Muscle layer of duodenum (tissue), 2 donors: ENCODE measurements around the gene MAL.

ENCODE experiments used
- H3K27ac ChIP-seq: one replicate; pipeline ENCODE4 v1.7.0; 2013; ENCODE audit warnings: mild to moderate bottlenecking, low read length
- H3K27me3 ChIP-seq: one replicate; pipeline ENCODE4 v1.7.0; 2013; ENCODE audit warnings: low read depth, mild to moderate bottlenecking, control low read depth, low read length
- H3K36me3 ChIP-seq, 2 donors: one replicate each; pipeline ENCODE4 v1.7.0; 2013; ENCODE audit warnings: low read length in 2 of 2, control low read depth in 1 of 2, mild to moderate bottlenecking in 1 of 2; ENCODE audit not compliant: insufficient read depth in 2 of 2, control insufficient read depth in 1 of 2
- H3K4me1 ChIP-seq, 2 donors: one replicate each; pipeline ENCODE4 v1.7.0; 2013; ENCODE audit warnings: low read length in 2 of 2, mild to moderate bottlenecking in 2 of 2, control low read depth in 1 of 2, moderate library complexity in 1 of 2; ENCODE audit not compliant: insufficient read depth in 2 of 2, control insufficient read depth in 1 of 2
- H3K4me3 ChIP-seq, 2 donors: one replicate each; pipeline ENCODE4 v1.7.0; 2013; ENCODE audit warnings: low read length in 2 of 2, low read depth in 1 of 2, mild to moderate bottlenecking in 1 of 2
- H3K9me3 ChIP-seq, 2 donors: one replicate each; pipeline ENCODE4 v1.7.0; 2013; ENCODE audit warnings: low read length in 2 of 2, control low read depth in 1 of 2, mild to moderate bottlenecking in 1 of 2; ENCODE audit not compliant: control insufficient read depth in 1 of 2
- donor health status: healthy.

MAL gene

DNA sequence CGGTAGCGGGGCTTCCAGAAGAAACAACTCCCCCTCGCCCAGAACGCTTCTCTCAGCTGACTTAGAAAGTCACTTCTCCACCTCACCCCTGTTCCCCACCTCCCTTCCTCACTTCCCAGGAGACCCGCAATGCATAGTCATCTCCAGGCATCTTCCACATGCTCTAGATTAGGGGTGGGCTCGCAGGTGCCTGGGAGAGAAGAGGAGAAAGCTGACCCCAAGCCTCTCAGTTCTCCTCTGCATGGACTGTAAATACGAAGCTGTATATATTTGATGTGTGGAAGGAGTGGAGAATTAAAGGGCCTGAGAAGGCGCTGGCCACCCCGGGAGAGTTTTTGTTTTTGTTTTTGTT, 1.8 kb downstream of the MAL start:
- Histone ChIP-seq H3K4me3 (peak overlapping the region in 1 of 2 donors; percentile 22), H3K9me3 (no peaks in the 10 kb centered on the region), H3K27ac (no peak overlapping the region), H3K27me3 (peaks cover 31% of the 10 kb centered on the region), H3K4me1 (peaks cover 0 to 20% of the 10 kb centered on the region in 2 donors), H3K36me3 (no peaks in the 10 kb centered on the region)

- Histone ChIP-seq H3K4me1 (peaks cover 0 to 17% of the 10 kb centered on the region in 2 donors), H3K4me3 (no peak overlapping the region), H3K36me3 (no peaks in the 10 kb centered on the region), H3K9me3 (no peaks in the 10 kb centered on the region), H3K27ac (no peak overlapping the region), H3K27me3 (peaks cover 22% of the 10 kb centered on the region)
Observed at GRCh38 chr2:95029898-95030341, 4.4 kb downstream of the MAL start.

DNA sequence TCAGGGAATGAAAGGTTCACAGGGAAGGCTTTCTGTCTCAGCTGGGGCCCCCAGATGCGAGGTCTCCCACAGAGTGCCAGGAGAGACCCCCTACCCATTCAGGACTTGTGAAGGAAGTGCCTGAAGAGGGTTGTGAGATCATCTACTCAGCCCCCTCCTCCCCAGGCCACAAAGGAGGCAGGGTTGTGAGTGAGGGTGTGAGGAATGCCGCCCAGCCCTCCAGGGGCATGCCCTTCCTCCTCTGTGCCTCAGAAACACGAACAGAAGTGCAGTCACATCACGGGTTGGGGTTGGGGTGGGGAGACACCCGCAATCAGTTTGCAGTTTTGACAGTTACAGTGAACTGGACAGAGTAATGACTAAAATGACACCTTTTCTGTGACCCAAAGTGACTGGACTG, 5.0 kb downstream of the MAL start:
- Histone ChIP-seq H3K4me3 (no peak overlapping the region), H3K4me1 (peaks cover 0 to 11% of the 10 kb centered on the region in 2 donors), H3K27me3 (peaks cover 18% of the 10 kb centered on the region), H3K27ac (no peak overlapping the region), H3K9me3 (no peaks in the 10 kb centered on the region), H3K36me3 (no peaks in the 10 kb centered on the region)

GRCh38 chr2:95031076-95031725, 5.7 kb downstream of the MAL start:
- no peaks in the 10 kb centered on the region for H3K9me3 ChIP-seq
- peaks cover 0 to 4% of the 10 kb centered on the region in 2 donors for H3K4me1 ChIP-seq
- H3K36me3 ChIP-seq, result no peaks in the 10 kb centered on the region
- H3K27ac ChIP-seq, result no peak overlapping the region
- no peak overlapping the region for H3K4me3 ChIP-seq
- H3K27me3 ChIP-seq, result peaks cover 13% of the 10 kb centered on the region

- Histone ChIP-seq H3K27me3 (peaks cover 10% of the 10 kb centered on the region), H3K36me3 (no peaks in the 10 kb centered on the region), H3K4me1 (peaks cover 0 to under 1% of the 10 kb centered on the region in 2 donors), H3K9me3 (no peaks in the 10 kb centered on the region), H3K27ac (no peak overlapping the region), H3K4me3 (no peak overlapping the region)
Observed at GRCh38 chr2:95031726-95032116, 6.2 kb downstream of the MAL start.

DNA sequence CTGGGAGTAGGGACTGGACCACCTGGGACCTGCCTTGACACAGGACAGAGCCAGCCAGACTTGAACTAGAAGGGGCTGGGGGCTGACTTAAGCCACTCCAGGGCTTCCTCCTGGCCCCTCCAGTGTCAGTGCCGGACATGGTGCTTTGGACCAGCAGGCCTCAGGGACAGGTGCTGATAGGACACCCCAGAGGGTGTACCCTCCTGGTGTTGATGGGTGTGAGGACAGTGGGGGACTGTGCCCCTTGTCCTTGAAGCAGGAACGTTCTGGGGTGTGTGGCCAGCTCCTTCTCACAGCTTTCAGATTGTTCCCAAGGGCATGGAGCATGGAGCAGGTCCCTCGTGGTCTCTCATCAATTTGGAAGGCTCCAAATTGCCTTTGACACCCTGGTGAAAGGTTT, 6.8 kb downstream of the MAL start:
- Histone ChIP-seq H3K27me3 (peaks cover 4% of the 10 kb centered on the region), H3K4me1 (no peaks in the 10 kb centered on the region), H3K36me3 (no peaks in the 10 kb centered on the region), H3K27ac (no peak overlapping the region), H3K4me3 (no peak overlapping the region), H3K9me3 (no peaks in the 10 kb centered on the region)

DNA sequence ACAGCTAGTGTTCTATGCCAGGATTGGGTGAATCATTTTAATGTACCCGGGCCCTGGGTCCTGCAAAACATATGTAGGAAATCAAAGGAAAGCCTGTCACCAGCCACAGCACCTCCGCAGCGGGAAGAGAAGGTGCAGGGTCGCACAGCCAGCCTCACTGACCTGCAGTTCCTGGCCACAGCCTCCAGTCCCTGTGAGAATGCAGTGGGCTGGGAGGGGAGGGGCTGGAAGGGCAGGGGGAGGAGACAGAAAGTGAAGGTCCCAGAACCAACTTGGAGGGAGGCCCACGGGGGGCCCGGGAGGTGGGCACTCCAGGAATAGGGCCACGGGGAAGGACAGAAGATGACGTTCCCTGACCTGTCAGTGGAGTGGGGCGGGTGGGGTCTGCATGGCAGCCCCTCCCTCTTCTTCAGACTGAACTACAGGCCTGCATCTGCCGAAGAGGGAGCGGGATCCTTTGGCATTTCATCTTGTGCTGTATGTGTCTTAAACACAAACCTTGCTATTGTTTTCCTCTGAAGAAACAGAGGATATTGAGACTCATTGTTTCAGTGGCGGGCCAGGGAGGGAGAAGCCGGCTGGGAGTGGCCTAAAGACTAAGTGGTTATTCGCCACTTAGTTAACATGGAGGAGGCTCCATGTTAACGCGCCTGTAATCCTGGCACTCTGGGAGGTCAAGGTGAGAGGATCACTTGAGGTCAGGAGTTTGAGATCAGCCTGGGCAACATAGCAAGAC, 7.5 kb downstream of the MAL start:
- Histone ChIP-seq H3K27me3 (no peaks in the 10 kb centered on the region), H3K4me1 (no peaks in the 10 kb centered on the region), H3K36me3 (no peaks in the 10 kb centered on the region), H3K9me3 (no peaks in the 10 kb centered on the region), H3K4me3 (no peak overlapping the region), H3K27ac (no peak overlapping the region)

DNA sequence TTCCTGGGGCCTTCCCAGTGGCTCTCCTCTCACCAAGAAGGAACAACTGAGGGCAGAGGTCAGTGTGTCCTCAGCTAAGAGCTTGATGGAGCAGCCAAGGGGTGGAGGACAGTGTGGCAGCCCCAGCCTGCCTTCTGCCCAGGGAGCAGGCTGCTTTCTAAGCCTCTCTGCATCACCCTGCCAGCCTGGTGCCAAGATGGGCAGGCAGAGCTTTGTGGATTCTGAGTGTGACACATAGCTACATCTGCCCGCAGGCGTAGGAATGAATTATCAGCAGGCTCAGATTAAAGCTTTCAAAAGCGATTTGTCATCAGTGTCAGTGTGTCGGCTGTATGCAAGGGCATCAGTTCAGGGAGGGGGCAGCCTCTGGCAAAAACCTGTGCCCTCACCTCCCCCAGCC, 8.7 kb downstream of the MAL start:
- Histone ChIP-seq H3K36me3 (no peaks in the 10 kb centered on the region), H3K9me3 (no peaks in the 10 kb centered on the region), H3K27me3 (no peaks in the 10 kb centered on the region), H3K4me1 (no peaks in the 10 kb centered on the region), H3K27ac (no peak overlapping the region), H3K4me3 (no peak overlapping the region)

- no peaks in the 10 kb centered on the region for H3K9me3 ChIP-seq
- H3K27me3 ChIP-seq, result no peaks in the 10 kb centered on the region
- H3K4me1 ChIP-seq, result peaks cover 0 to under 1% of the 10 kb centered on the region in 2 donors
- H3K27ac ChIP-seq, result no peak overlapping the region
- H3K4me3 ChIP-seq, result no peak overlapping the region
- H3K36me3 ChIP-seq, result no peaks in the 10 kb centered on the region
Observed at GRCh38 chr2:95034818-95035217, 9.3 kb downstream of the MAL start.

DNA sequence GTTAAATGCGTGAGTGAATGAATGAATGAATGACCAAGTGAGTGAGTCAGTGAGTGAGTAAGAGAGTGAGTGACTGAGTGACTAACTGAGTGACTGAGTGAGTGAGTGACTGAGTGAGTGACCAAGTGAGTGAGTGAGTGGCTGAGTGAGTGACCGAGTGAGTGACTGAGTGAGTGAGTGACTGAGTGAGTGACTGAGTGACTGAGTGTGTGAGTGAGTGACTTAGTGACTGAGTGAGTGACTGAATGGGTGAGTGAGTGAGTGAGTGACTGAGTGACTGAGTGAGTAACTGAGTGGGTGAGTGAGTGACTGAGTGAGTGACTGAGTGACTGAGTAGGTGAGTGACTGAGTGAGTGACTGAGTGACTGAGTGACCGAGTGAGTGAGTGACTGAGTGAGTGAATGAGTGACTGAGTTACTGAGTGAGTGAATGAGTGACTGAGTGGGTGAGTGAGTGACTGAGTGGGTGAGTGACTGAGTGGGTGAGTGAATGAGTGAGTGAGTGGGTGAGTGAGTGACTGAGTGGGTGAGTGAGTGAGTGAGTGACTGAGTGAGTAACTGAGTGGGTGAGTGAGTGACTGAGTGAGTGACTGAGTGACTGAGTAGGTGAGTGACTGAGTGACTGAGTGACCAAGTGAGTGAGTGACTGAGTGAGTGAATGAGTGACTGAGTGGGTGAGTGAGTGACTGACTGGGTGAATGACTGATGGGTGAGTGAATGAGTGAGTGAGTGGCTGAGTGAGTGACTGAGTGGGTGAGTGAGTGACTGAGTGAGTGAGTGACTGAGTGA, 11.3 kb downstream of the MAL start:
- H3K4me3 ChIP-seq, result no peak overlapping the region
- H3K9me3 ChIP-seq, result no peaks in the 10 kb centered on the region
- H3K4me1 ChIP-seq, result peaks cover 0 to 5% of the 10 kb centered on the region in 2 donors
- H3K27me3 ChIP-seq, result no peaks in the 10 kb centered on the region
- H3K27ac ChIP-seq, result no peak overlapping the region
- H3K36me3 ChIP-seq, result no peaks in the 10 kb centered on the region

DNA sequence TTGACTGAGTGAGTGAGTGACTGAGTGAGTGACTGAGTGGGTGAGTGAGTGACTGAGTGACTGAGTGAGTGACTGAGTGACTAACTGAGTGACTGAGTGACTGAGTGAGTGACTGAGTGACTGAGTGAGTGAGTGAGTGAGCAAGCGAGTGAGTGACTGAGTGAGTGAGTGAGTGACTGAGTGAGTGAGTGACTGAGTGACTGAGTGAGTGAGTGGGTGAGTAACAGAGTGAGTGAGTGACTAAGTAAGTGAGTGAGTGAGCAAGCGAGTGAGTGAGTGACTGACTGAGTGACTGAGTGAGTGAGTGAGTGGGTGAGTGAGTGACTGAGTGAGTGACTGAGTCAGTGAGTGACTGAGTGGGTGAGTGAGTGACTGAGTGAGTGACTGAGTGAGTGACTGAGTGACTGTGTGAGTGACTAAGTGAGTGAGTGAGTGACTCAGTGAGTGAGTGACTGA, 11.9 kb downstream of the MAL start:
- Histone ChIP-seq H3K4me1 (peaks cover 0 to 5% of the 10 kb centered on the region in 2 donors), H3K27ac (no peak overlapping the region), H3K4me3 (no peak overlapping the region)

More for the DNA sequence above, 11.9 kb downstream of the MAL start:
- Histone ChIP-seq H3K9me3 (no peaks in the 10 kb centered on the region), H3K27me3 (no peaks in the 10 kb centered on the region), H3K36me3 (no peaks in the 10 kb centered on the region)
